ENCODE measurements around the gene CCL5. TPM values are rescaled to one million over a fixed set of nuclear protein-coding genes. Genes with fewer than 3 reads are reported as not detected.

Gene CCL5
- total and polyA plus RNA-seq, 2 experiments from 2014 or later, result not detected

DNA sequence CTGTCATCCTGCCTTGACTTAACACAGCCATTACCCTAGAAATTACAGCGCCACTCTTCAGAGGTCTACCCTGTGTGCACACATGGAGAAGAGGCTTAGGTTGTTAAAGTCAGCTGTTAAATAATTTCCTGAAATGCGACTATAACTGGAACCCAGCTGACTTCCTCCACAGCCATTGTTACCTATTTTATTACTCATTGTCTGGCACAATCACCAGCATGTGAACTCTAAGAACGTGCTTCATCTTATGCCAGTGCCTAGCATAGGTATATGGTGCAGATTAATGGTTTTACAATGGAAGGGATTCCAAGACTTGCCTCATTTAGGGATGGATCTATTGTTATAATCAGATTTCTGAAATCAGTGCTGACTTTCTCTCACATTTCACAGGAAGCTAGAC, 38.5 kb upstream of the CCL5 start:
- TF ChIP-seq EZH2 (IDR thresholded peaks at IDR 0.05; ENCODE audit: insufficient read depth, poor library complexity, severe bottlenecking) (no peak), EZH2phosphoT487 (IDR thresholded peaks at IDR 0.05; ENCODE audit: insufficient read depth, low read depth) (no peak)
- Histone ChIP-seq H3K27ac (no peak overlapping the region), H3K4me2 (ENCODE audit: unreplicated experiment) (no peak overlapping the region), H2AFZ (no peak overlapping the region), H3K9ac (no peak overlapping the region), H3K9me3 (ENCODE audit: low read depth) (no peaks in the 10 kb centered on the region), H3K27me3 (replicated peaks; ENCODE audit: insufficient read depth) (no peaks in the 10 kb centered on the region), H3K4me3 (no peak overlapping the region), H3K36me3 (ENCODE audit: low read depth) (no peaks in the 10 kb centered on the region), H4K20me1 (ENCODE audit: insufficient read depth) (no peaks in the 10 kb centered on the region), H3K9me2 (ENCODE audit: insufficient read depth) (no peaks in the 10 kb centered on the region), H3K79me2 (ENCODE audit: insufficient read depth) (no peaks in the 10 kb centered on the region), H3F3A (ENCODE audit: insufficient read depth) (no peaks in the 10 kb centered on the region), H3K4me1 (ENCODE audit: insufficient read depth) (no peaks in the 10 kb centered on the region)
- 57% methylated on average over 3 of the region's 3 CpGs for WGBS, 2 experiments (ENCODE audit: low coverage in 1 of 2, low lambda C conversion rate in 2 of 2, missing lambda C conversion rate in 2 of 2)
- DNase-seq, result no peak
- in situ Hi-C loops (cut with MboI), result no loop called here

DNA sequence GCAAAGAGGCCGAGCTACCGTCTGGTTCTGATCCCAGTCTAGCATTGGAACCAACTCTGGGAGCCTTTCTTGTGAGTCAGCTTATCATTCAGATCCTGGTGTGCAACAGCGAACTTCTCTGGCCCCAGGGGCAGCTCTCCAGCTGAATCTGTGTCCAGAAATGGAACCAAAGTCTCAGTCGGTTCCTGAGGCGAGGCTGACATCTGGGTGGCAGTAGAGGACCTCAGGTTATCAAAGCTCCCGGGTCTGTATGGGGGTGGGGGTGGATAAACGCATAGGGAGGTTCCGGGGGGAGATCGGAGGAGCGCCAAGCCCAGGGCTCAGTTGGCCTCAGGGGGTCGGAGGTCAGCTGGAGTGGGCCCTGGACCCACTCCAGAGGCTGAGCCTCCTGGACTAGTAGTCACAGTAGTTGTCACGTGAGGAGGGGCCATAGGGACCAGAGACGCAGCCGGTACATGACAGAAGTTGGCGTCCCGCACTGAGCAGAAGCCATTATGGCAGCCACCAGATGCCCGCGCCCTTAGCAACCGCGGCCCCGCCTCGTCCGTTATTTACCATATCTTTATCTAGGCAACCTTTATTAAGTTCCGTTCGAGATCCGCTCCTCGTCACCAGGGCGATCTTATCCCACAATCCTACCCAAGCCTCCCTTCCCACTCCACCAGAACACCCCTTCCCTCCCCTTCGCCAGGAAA, 37.5 kb upstream of the CCL5 start:
- Histone ChIP-seq H3K9ac (no peak overlapping the region), H3K9me2 (ENCODE audit: insufficient read depth) (no peaks in the 10 kb centered on the region), H2AFZ (no peak overlapping the region), H3K36me3 (ENCODE audit: low read depth) (no peaks in the 10 kb centered on the region), H4K20me1 (ENCODE audit: insufficient read depth) (no peaks in the 10 kb centered on the region), H3K4me2 (ENCODE audit: unreplicated experiment) (no peak overlapping the region), H3K27ac (no peak overlapping the region), H3K4me3 (no peak overlapping the region), H3F3A (ENCODE audit: insufficient read depth) (no peaks in the 10 kb centered on the region), H3K4me1 (ENCODE audit: insufficient read depth) (no peaks in the 10 kb centered on the region), H3K27me3 (replicated peaks; ENCODE audit: insufficient read depth) (no peaks in the 10 kb centered on the region), H3K79me2 (ENCODE audit: insufficient read depth) (no peaks in the 10 kb centered on the region), H3K9me3 (ENCODE audit: low read depth) (no peaks in the 10 kb centered on the region)
- 78 to 79% methylated on average over 28 to 29 of the region's 29 CpGs for WGBS, 2 experiments (ENCODE audit: low coverage in 1 of 2, low lambda C conversion rate in 2 of 2, missing lambda C conversion rate in 2 of 2)
- no peak for DNase-seq
- TF ChIP-seq EZH2 (IDR thresholded peaks at IDR 0.05; ENCODE audit: insufficient read depth, poor library complexity, severe bottlenecking), result no peak
- no peak for TF ChIP-seq EZH2phosphoT487 (IDR thresholded peaks at IDR 0.05; ENCODE audit: insufficient read depth, low read depth)
- in situ Hi-C loops (cut with MboI), result no loop called here

DNA sequence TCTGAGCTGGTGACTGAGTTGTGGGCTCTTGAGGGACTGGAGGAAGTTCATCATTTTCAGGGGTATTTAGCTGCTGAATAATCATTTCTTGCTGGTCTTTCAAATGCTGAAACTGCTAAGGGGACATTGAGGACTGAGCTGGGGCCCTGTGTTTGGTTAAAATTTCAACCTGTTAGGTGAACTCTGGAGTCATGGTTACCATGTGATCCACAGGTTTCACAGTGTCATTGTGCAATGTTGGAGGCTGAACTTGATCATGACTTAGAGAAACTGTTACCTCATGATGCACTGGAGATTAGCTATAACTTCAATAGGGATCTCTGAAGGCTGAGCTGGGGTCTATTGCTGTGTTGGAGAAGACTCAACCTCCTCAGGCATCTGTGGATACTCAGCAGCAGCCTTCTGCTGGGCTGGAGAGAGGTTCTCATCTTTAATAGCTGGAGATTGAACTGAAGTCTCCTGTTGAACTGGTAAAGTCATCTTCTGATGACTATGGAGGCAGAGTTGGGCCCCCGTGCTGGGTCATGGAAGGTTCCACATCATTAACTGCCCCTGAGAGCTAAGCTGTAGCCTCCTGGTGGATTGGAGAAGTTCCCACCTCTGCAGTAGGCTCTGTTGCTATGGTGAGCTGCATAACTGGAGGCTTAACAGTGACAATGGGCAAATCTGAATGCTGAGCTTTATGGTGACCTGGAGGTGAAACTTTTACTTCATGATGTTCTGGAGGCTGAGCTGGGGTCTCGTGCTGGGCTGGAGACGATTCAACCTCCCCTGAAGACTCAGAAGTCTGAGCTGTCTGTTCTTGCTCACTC, 35.2 kb upstream of the CCL5 start:
- TF ChIP-seq EZH2phosphoT487 (IDR thresholded peaks at IDR 0.05; ENCODE audit: insufficient read depth, low read depth) (no peak), EZH2 (IDR thresholded peaks at IDR 0.05; ENCODE audit: insufficient read depth, poor library complexity, severe bottlenecking) (no peak)
- Histone ChIP-seq H3K4me1 (ENCODE audit: insufficient read depth) (no peaks in the 10 kb centered on the region), H3K9ac (no peak overlapping the region), H3F3A (ENCODE audit: insufficient read depth) (no peaks in the 10 kb centered on the region), H4K20me1 (ENCODE audit: insufficient read depth) (no peaks in the 10 kb centered on the region), H3K4me2 (ENCODE audit: unreplicated experiment) (no peak overlapping the region), H3K79me2 (ENCODE audit: insufficient read depth) (no peaks in the 10 kb centered on the region), H3K27ac (no peak overlapping the region), H3K9me3 (ENCODE audit: low read depth) (no peaks in the 10 kb centered on the region), H3K4me3 (no peak overlapping the region), H2AFZ (no peak overlapping the region), H3K36me3 (ENCODE audit: low read depth) (no peaks in the 10 kb centered on the region), H3K9me2 (ENCODE audit: insufficient read depth) (no peaks in the 10 kb centered on the region), H3K27me3 (replicated peaks; ENCODE audit: insufficient read depth) (no peaks in the 10 kb centered on the region)
- WGBS, 2 experiments (ENCODE audit: low coverage in 1 of 2, low lambda C conversion rate in 2 of 2, missing lambda C conversion rate in 2 of 2), result 6 to 15% methylated on average over 3 of the region's 3 CpGs
- in situ Hi-C loops (cut with MboI), result no loop called here
- no peak for DNase-seq

DNA sequence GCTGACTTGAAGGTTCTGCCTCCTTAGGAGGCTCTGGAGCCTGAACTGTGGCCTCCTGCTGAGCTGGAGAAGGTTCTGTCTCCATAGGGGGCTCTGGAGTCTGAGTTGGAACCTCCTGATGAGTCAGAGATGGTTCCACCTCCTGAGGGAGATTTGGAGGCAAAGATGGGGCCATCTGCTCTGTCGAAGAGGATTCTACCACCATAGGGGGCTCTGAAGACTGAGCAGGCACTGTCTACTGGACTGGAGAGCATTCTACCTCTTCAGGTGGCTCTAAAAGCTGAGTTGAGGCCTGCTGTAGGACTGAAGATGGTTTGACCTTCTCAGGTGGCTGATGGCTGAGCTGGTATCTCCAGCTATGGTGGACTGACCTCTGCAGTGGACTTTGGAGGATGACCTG, 34.2 kb upstream of the CCL5 start:
- WGBS, 2 experiments (ENCODE audit: low coverage in 1 of 2, low lambda C conversion rate in 2 of 2, missing lambda C conversion rate in 2 of 2), result 22 to 50% methylated on average over 1 of the region's 1 CpG
- no peak for DNase-seq
- no peak overlapping the region for H3K9ac ChIP-seq
- H3F3A ChIP-seq (ENCODE audit: insufficient read depth), result no peaks in the 10 kb centered on the region
- no peaks in the 10 kb centered on the region for H3K36me3 ChIP-seq (ENCODE audit: low read depth)
- H3K79me2 ChIP-seq (ENCODE audit: insufficient read depth), result no peaks in the 10 kb centered on the region
- H3K9me3 ChIP-seq (ENCODE audit: low read depth), result no peaks in the 10 kb centered on the region
- no peaks in the 10 kb centered on the region for H4K20me1 ChIP-seq (ENCODE audit: insufficient read depth)
- H3K4me3 ChIP-seq, result no peak overlapping the region
- H3K4me1 ChIP-seq (ENCODE audit: insufficient read depth), result no peaks in the 10 kb centered on the region
- no peaks in the 10 kb centered on the region for H3K9me2 ChIP-seq (ENCODE audit: insufficient read depth)
- no peaks in the 10 kb centered on the region for H3K27me3 ChIP-seq (replicated peaks; ENCODE audit: insufficient read depth)
- no peak overlapping the region for H3K27ac ChIP-seq
- no peak overlapping the region for H2AFZ ChIP-seq
- TF ChIP-seq EZH2 (IDR thresholded peaks at IDR 0.05; ENCODE audit: insufficient read depth, poor library complexity, severe bottlenecking), result no peak
- TF ChIP-seq EZH2phosphoT487 (IDR thresholded peaks at IDR 0.05; ENCODE audit: insufficient read depth, low read depth), result no peak
- H3K4me2 ChIP-seq (ENCODE audit: unreplicated experiment), result no peak overlapping the region
- in situ Hi-C loops (cut with MboI), result no loop called here

Data from GM23248 (cell line).